ENCODE data around the gene GAL3ST2.
A peak's percentile ranks its signal among the peaks of the same experiment; 100 is the strongest.
"Not testable (repeated sequence)": the region's sequence is repeated elsewhere in the genome, so short reads cannot be mapped to it uniquely, and the experiment has no call there.

The GAL3ST2 gene

DNA sequence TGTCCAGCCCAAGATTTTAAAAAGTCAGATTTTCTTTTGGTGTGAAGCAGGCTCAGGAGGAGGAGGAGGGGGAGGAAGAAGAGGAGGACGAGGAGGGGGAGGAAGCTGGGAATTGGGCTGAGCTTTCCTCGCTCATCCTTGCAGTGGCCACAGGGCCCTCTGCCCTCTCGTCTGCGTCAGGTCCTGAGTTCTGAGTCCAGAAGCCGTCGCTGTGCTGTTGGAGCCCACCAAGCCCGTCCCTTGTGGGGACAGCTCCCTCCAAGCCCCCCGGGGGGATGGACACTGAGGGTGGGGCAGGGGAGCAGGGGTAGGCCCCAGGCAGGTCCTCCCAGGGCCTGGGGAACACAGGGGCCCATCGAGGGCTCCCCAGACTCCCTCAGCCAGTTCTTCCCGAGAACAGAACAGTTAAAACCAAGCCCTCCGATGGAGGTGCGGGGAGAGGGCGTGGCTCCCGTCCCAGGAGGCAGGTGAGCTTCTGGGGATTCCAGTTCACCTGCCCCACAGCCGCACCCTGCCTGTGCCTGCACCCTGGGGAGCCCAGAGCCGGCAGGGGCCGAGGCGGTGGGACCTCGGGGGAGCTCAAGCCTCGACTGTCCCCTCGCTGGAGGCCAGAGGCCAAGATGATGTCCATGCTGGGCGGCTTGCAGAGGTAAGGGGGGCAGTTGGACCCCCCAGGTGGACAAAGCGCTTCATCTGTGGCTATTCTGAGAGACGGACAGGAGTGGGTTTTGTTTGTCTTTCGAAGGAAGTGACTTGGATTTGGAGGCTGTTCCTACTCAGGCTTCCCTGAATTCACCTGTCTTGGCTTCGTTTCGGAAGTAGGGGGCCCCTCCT, at the start of gene GAL3ST2:
Gene GAL3ST2 (plus strand): TSS at position 487 of the 834 bp plus-strand sequence. CDS start 134 bp downstream, at position 621.
- no peak for DNase-seq

GRCh38 chr2:241728000-241728399, 48.6 kb upstream of the GAL3ST2 start:
- no peak for DNase-seq

- no peak for DNase-seq
Observed at GRCh38 chr2:241728627-241729026, 48.0 kb upstream of the GAL3ST2 start.

DNA sequence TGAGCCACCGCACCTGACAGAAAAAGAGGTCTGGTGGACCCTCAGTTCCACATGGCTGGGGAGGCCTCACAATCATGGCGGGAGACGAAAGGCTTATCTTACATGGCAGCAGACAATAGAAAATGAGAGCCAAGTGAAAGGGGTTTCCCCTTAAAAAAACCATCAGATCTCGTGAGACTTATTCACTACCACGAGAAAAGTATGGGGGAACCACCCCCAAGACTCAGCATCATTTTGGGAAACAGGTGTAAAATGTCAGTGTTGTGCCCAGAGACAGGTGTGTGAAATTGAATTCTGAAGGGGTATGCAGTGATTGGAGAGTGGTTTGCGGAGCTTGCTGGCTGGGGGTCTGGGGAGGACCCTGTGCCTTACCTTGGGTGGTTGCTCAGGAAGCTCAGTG, 46.8 kb upstream of the GAL3ST2 start:
- DNase-seq = no peak

- DNase-seq = no peak
Observed at GRCh38 chr2:241730671-241731293, 45.8 kb upstream of the GAL3ST2 start.

DNA sequence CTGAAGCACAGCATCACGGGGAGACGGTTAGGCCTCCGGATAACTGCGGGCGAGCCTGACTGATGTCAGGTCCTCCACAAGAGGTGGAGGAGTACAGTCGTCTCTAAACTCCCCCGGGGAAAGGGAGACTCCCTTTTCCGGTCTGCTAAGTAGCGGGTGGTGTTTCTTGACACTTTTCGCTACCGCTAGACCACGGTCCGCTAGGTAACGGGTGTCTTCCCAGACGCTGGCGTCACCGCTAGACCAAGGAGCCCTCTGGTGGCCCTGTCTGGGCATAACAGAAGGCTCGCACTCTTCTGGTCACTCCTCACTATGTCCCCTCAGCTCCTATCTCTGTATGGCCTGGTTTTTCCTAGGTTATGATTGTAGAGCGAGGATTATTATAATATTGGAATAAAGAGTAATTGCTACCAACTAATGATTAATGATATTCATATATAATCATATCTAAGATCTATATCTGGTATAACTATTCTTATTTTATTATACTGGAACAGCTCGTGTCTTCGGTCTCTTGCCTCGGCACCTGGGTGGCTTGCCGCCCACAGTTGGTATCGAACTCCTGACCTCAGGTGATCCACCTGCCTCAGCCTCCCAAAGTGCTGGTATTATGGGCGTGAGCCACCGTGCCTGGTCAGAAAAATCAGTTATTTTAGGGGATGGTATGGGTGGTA, 44.0 kb upstream of the GAL3ST2 start:
- not testable (repeated sequence) for DNase-seq

- DNase-seq = no peak
Observed at GRCh38 chr2:241733391-241734207, 43.0 kb upstream of the GAL3ST2 start.

- no peak for DNase-seq
Observed at GRCh38 chr2:241734208-241734466, 42.5 kb upstream of the GAL3ST2 start.

GRCh38 chr2:241734467-241735208, 42.0 kb upstream of the GAL3ST2 start, which contains the start of gene D2HGDH:
D2HGDH (plus strand) TSS chr2:241734630; CDS start chr2:241735225, 595 bp downstream.
- peak; percentile 90 for DNase-seq

DNA sequence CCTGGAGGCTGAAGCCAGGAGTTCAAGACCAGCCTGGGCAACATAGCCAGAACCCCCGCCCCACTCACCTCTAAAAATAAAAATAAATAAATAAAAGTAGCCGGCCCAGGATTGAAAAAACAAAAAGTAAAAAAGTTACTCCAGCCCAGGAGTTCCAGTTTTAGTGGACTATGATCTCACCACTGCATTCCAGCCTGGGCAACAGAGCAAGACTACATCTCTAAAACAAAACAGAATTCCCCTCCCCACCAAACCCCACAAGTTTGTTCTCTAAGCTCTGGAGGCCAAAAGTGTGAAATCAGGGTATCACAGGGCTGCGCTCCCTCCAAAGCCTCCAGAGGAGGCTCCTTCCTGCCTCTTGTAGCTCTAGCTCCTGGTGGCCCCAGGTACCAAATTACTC, 40.5 kb upstream of the GAL3ST2 start:
- no peak for DNase-seq

DNA sequence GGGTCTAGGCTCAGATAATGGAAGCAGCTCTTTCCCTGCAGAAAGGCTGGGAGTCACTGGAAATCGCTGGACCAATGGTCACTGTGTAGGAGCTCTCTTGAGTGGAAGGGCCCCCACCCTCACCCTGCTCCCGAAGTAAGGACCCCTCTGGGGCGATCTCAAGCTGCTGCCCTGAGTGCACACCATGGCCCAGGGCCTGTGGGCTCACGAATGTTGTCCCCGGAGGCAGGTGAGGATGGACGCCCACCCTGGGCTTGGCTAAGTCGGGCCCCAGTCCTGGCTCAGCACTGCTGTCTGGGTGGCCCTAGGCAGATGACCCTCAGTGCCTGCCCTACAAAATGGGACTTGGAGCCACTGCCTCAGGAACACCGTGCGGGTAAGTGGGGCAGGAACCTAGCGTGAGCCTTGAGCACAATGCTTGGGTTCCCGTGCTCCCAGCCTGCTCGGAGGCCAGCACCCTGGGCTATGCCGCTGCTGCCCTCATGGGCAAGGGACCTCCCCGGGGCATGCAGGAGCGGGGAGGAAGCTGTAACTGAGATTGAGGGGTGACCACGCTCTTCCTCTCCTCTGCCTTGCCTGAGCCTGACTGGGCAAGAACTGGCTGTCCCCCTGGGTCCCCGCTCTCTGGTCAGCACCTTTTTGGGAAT, 38.5 kb upstream of the GAL3ST2 start:
- DNase-seq = no peak

DNA sequence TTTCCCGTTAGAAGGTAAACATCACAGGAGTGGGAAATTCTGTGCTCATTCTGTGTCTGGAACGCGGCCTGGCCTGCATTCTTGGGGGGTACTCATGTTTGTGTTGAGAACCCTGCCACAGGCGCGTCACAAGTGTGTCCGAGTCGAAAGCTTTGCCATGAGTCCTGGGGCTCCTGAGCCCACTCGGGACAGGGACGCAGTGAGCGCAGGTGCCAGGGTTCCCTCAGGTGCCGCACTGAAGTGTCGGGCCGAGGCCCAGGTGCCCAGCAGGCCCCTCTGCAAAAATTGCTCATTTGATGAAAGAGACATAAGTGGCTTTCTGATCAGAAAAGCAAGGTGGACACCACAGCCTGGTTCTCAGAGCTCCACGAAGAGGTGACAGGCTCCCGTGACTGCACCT, 37.4 kb upstream of the GAL3ST2 start:
- no peak for DNase-seq

DNA sequence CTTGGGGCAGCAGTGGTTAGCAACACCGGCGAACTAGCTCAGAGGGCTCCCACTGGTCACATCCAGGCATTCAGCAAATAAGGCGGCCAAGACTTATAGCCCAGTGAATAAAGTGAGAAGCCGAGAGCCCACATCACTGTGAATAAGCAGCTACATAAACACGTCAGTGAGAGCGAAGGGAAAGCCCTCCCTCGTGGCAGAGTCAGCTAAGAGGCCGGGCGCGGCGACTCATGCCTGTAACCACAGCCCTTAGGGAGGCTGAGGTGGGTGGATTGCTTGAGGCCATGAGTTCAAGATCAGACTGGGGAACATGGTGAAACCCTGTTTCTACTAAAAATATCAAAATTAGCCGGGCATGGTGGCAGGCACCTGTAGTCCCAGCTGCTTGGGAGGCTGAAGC, 37.0 kb upstream of the GAL3ST2 start:
- DNase-seq = no peak

- no peak for DNase-seq
Observed at GRCh38 chr2:241741016-241741415, 35.6 kb upstream of the GAL3ST2 start.

- DNase-seq = no peak
Observed at GRCh38 chr2:241742320-241742939, 34.2 kb upstream of the GAL3ST2 start.

DNA sequence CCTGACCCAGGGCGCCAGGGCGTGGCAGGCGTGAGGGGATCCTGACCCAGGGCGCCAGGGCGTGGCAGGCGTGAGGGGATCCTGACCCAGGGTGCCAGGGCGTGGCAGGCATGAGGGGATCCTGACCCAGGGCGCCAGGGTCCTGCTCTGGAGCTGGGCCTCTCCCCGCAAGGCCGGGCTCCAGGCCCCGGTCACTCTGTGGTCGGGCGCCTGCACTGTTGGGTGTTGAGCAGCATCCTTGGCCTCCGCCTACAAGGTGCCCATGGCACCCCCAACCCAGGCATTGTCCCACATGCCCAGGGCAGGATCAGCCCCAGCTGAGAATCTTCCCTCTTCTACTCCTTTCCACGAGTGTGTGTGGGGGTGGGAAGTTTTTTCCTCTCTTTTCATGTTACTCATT, 33.6 kb upstream of the GAL3ST2 start:
- DNase-seq = not testable (repeated sequence)

GRCh38 chr2:241743620-241744019, 33.0 kb upstream of the GAL3ST2 start:
- no peak for DNase-seq

GRCh38 chr2:241744028-241744754, 32.4 kb upstream of the GAL3ST2 start:
- DNase-seq = no peak

GRCh38 chr2:241745276-241745675, 31.3 kb upstream of the GAL3ST2 start:
- DNase-seq = no peak

DNA sequence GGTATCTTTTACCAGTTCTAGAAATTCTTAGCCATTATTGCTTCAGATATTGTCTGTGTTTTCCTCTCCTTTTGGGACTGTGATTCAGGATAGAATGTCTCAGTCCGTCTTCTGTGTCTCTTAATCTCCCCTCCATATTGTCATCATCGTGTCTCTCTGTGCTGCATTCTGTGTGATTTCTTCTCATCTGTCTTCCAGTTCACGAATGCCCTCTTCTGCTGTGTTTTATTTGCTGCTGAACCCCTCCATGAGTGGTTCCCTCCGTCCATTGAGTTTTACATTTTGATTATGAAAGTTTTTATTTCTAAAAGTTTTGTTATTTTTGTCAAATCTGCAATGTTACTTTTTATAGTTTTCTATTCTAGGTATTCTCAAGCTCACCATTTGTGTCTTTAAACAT, 30.5 kb upstream of the GAL3ST2 start:
- DNase-seq = no peak
